ENCODE measurements around the gene GALR3. TPM values are rescaled to one million over a fixed set of nuclear protein-coding genes. Genes with fewer than 3 reads are reported as not detected.

GALR3 gene
- polyA plus RNA-seq, 3 donors = 0.15 TPM; not detected in 2

- H3K27ac ChIP-seq (ENCODE audit: low read depth, low read length) = peak within 1 kb of the TSS; percentile 69
- WGBS, 3 donors = 0 to 2% (median 1%) methylated on average over 49 of the region's 49 CpGs
These were observed 26.0 kb downstream of the GALR3 start, which contains the start of gene EIF3L for GRCh38 chr22:37849089-37849751. Gene EIF3L, plus strand, starts transcription at chr22:37849419. Its CDS starts 31 bp downstream, at chr22:37849450.

GRCh38 chr22:37850801-37851200, 27.6 kb downstream of the GALR3 start:
- H3K27ac ChIP-seq (ENCODE audit: low read depth, low read length) = no peak overlapping the region
- WGBS, 3 donors = 79 to 88% (median 84%) methylated on average over 4 of the region's 4 CpGs

GRCh38 chr22:37852418-37852817, 29.2 kb downstream of the GALR3 start:
- 44 to 87% (median 82%) methylated on average over 5 of the region's 5 CpGs for WGBS, 3 donors

GRCh38 chr22:37854946-37855345, 31.8 kb downstream of the GALR3 start:
- no peak overlapping the region for H3K27ac ChIP-seq (ENCODE audit: low read depth, low read length)
- 12 to 62% (median 51%) methylated on average over 2 of the region's 2 CpGs for WGBS, 3 donors

More at GRCh38 chr22:37852418-37852817, 29.2 kb downstream of the GALR3 start:
- H3K27ac ChIP-seq (ENCODE audit: low read depth, low read length) = no peak overlapping the region

GRCh38 chr22:37855462-37855861, 32.3 kb downstream of the GALR3 start:
- 77 to 97% (median 95%) methylated on average over 2 of the region's 2 CpGs for WGBS, 3 donors
- H3K27ac ChIP-seq (ENCODE audit: low read depth, low read length) = no peak overlapping the region

GRCh38 chr22:37860796-37861421, 37.7 kb downstream of the GALR3 start:
- no peak overlapping the region for H3K27ac ChIP-seq (ENCODE audit: low read depth, low read length)
- 32 to 81% (median 75%) methylated on average over 7 of the region's 7 CpGs for WGBS, 3 donors

GRCh38 chr22:37862570-37863325, 39.6 kb downstream of the GALR3 start:
- WGBS, 3 donors = 38 to 90% (median 86%) methylated on average over 7 of the region's 7 CpGs
- H3K27ac ChIP-seq (ENCODE audit: low read depth, low read length) = no peak overlapping the region

- no peak overlapping the region for H3K27ac ChIP-seq (ENCODE audit: low read depth, low read length)
- 76 to 92% (median 88%) methylated on average over 6 of the region's 6 CpGs for WGBS, 3 donors
These were observed 42.3 kb downstream of the GALR3 start for GRCh38 chr22:37865510-37865909.

GRCh38 chr22:37870273-37870672, 47.1 kb downstream of the GALR3 start:
- WGBS, 3 donors = 63 to 84% (median 83%) methylated on average over 7 of the region's 7 CpGs
- no peak overlapping the region for H3K27ac ChIP-seq (ENCODE audit: low read depth, low read length)

Other genes with a start within 250 kb of the GALR3 start
- gene LGALS2, start 243.3 kb upstream of the GALR3 start, polyA plus RNA-seq = 10 to 100 TPM in 1 of 3 donors, 1 to 10 TPM in 2; 2.1 to 13.9 (median 4.4) TPM
- gene GGA1, start 214.5 kb upstream of the GALR3 start, polyA plus RNA-seq = 10 to 100 TPM; 24.2 to 33.1 (median 29.8) TPM
- 1 to 10 TPM; 2.3 to 8.2 (median 6.6) TPM for gene SH3BP1, start 183.7 kb upstream of the GALR3 start, polyA plus RNA-seq
- 1 to 10 TPM; 4.7 to 5.7 (median 4.9) TPM for gene PDXP, start 164.7 kb upstream of the GALR3 start, polyA plus RNA-seq
- 1,000 to 10,000 TPM in 2 of 3 donors, 100 to 1,000 TPM in 1; 418 to 4,149 (median 2,198) TPM for gene LGALS1, start 147.7 kb upstream of the GALR3 start, polyA plus RNA-seq
- gene NOL12, start 137.0 kb upstream of the GALR3 start, polyA plus RNA-seq = 10 to 100 TPM; 15.7 to 31.7 (median 17.5) TPM
- 100 to 1,000 TPM in 1 of 3 donors, 10 to 100 TPM in 2; 28.1 to 104 (median 74.8) TPM for gene TRIOBP, start 126.3 kb upstream of the GALR3 start, polyA plus RNA-seq
- 10 to 100 TPM; 13.6 to 33.2 (median 14.7) TPM for gene GCAT, start 15.4 kb upstream of the GALR3 start, polyA plus RNA-seq
- gene ANKRD54, start 21.0 kb downstream of the GALR3 start, polyA plus RNA-seq = 10 to 100 TPM; 12.7 to 18.3 (median 13.9) TPM
- gene EIF3L, start 26.0 kb downstream of the GALR3 start, polyA plus RNA-seq = 100 to 1,000 TPM; 315 to 364 (median 352) TPM
- gene MICALL1, start 82.9 kb downstream of the GALR3 start, polyA plus RNA-seq = 10 to 100 TPM in 2 of 3 donors, 1 to 10 TPM in 1; 9.1 to 19.6 (median 11.0) TPM
- 1 to 10 TPM in 1 of 3 donors, under 1 TPM in 2; 0.16 to 1.6 (median 0.31) TPM for gene C22orf23, start 130.2 kb downstream of the GALR3 start, polyA plus RNA-seq
- 100 to 1,000 TPM in 2 of 3 donors, 10 to 100 TPM in 1; 58.9 to 144 (median 134) TPM for gene POLR2F, start 130.3 kb downstream of the GALR3 start, polyA plus RNA-seq
- 1 to 10 TPM in 1 of 3 donors, under 1 TPM in 2; 0.49 to 2.1 (median 0.79) TPM for gene SOX10, start 161.2 kb downstream of the GALR3 start, polyA plus RNA-seq
- 10 to 100 TPM; 19.6 to 23.5 (median 20.6) TPM for gene PICK1, start 234.0 kb downstream of the GALR3 start, polyA plus RNA-seq